HG03135 (cell line): Measurements from ENCODE around the gene CACNA1C.
"Not testable (repeated sequence)": the region's sequence is repeated elsewhere in the genome, so short reads cannot be mapped to it uniquely, and the experiment has no call there.

Experiments
- ATAC-seq: cut with Tn5 transposase; IDR thresholded peaks from one replicate; pipeline ENCODE4 v1.9.1; 2021; ENCODE audit warnings: mild to moderate bottlenecking, moderate library complexity; ENCODE audit not compliant: unreplicated experiment

The CACNA1C gene

GRCh38 chr12:2675776-2676175 is 623.0 kb downstream of the CACNA1C start:
- ATAC-seq = no peak

GRCh38 chr12:2677142-2677880 is 624.5 kb downstream of the CACNA1C start:
- no peak for ATAC-seq

- ATAC-seq = no peak
Measured at GRCh38 chr12:2678426-2678825, 625.6 kb downstream of the CACNA1C start.

- no peak for ATAC-seq
Measured at GRCh38 chr12:2679068-2679815, 626.5 kb downstream of the CACNA1C start.

GRCh38 chr12:2679816-2680675 is 627.3 kb downstream of the CACNA1C start:
- ATAC-seq = no peak

- no peak for ATAC-seq
Measured at GRCh38 chr12:2680676-2681039, 627.9 kb downstream of the CACNA1C start.

- ATAC-seq = no peak
Measured at GRCh38 chr12:2681450-2682205, 628.8 kb downstream of the CACNA1C start.

GRCh38 chr12:2682296-2683251 is 629.8 kb downstream of the CACNA1C start:
- no peak for ATAC-seq

GRCh38 chr12:2683283-2684025 is 630.7 kb downstream of the CACNA1C start:
- ATAC-seq = no peak

GRCh38 chr12:2684026-2684325 is 631.2 kb downstream of the CACNA1C start:
- ATAC-seq = not testable (repeated sequence)

- ATAC-seq = not testable (repeated sequence)
Measured at GRCh38 chr12:2685620-2686279, 633.0 kb downstream of the CACNA1C start.

GRCh38 chr12:2686280-2686646 is 633.5 kb downstream of the CACNA1C start:
- ATAC-seq = no peak

GRCh38 chr12:2687058-2687457 is 634.3 kb downstream of the CACNA1C start:
- ATAC-seq = no peak

GRCh38 chr12:2687726-2688125 is 634.9 kb downstream of the CACNA1C start:
- ATAC-seq = no peak

GRCh38 chr12:2688381-2688931 is 635.7 kb downstream of the CACNA1C start:
- ATAC-seq = no peak

- no peak for ATAC-seq
Measured at GRCh38 chr12:2689393-2689792, 636.6 kb downstream of the CACNA1C start.

- ATAC-seq = no peak
Measured at GRCh38 chr12:2689879-2690278, 637.1 kb downstream of the CACNA1C start.

GRCh38 chr12:2690348-2691005 is 637.7 kb downstream of the CACNA1C start:
- no peak for ATAC-seq
